Epithelial cell of prostate (primary cell): ENCODE measurements around the gene TOMM22.
"Not testable (repeated sequence)": the region's sequence is repeated elsewhere in the genome, so short reads cannot be mapped to it uniquely, and the experiment has no call there.

Experiments
- DNase-seq: peaks from one replicate; pipeline ENCODE4 v3.0.0-alpha.2; 2011; ENCODE audit warnings: low read depth, low spot score
- H3K27ac ChIP-seq: fragments of 450-650 bp; 2 replicates; pipeline ENCODE4 v1.5.1; 2017; ENCODE audit warnings: mild to moderate bottlenecking

Gene TOMM22

DNA sequence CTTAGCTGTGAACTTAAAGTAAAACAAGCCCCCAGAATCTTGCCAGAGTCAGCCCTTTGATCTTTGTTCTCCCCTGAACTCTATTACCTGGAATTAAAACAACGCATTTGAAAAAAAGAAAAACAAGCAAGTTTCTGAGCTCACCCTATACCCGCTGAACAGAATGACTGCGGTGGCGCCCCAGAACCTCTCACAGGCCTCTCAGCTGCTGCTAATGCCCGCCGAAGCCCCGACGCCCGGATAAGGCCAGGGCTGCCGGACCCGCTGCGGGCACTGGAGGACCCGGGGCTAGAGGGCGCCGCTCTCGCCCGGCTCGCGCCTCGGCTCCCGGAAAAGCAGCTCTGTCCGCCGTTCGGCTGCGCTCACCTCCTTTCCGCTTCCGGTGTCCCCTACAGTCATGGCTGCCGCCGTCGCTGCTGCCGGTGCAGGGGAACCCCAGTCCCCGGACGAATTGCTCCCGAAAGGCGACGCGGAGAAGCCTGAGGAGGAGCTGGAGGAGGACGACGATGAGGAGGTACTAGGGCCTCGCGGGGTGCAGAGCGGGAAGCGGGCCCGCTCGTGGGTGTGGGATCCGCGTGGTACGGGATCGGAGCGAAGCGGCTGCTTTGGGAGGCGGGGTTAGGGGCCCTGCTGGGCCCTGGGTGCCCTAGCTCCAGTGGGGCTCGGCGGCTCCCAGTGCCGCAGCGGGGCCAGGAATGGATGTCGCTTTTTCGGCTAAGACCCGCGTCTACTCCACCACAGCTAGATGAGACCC is at the start of gene TOMM22:
TOMM22 (plus strand) TSS at position 376 of the 754 bp plus-strand sequence; CDS start at position 398, 22 bp downstream.
- no peak for DNase-seq
- peak within 1 kb of the TSS; percentile 45 for H3K27ac ChIP-seq

DNA sequence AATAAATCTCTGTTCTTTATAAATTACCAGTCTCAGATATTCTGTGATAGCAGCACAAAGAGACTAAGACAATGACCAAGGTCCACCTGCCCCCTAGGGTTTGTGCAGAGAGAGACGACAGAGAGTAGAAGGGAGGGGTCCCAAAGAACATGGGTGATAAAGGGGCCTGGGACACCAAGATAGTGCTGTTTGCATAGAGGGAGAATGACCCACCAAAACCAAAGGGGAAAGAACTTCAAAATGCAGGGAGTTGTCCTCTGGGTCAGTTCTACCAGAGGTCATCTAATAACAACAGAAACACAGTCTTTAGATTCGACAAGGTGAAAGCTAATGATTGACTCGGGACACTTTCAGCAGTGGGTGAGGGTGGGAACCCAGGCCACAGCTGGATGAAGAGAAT is 49.2 kb upstream of the TOMM22 start:
- DNase-seq: no peak
- no peak overlapping the region for H3K27ac ChIP-seq

DNA sequence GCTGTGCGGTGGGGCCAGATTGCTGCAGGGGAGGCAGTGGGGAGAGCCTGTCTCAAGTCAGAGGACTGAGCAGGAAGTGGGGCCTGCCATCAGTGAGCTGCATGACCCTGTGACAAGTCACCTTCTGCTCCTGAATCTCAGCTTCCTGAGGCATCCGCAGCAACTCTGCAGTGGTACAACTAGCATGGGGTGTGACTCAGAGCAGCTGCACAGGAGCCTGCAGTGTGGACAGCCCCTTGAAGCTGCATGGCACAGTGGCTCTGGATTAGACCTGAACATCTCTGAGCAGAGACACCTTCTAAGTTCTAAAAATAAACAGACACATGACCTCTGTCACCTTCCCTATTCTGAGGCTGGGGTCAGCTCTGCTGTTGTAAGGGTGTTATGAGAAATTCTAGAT is 43.5 kb upstream of the TOMM22 start:
- no peak overlapping the region for H3K27ac ChIP-seq
- DNase-seq: no peak

DNA sequence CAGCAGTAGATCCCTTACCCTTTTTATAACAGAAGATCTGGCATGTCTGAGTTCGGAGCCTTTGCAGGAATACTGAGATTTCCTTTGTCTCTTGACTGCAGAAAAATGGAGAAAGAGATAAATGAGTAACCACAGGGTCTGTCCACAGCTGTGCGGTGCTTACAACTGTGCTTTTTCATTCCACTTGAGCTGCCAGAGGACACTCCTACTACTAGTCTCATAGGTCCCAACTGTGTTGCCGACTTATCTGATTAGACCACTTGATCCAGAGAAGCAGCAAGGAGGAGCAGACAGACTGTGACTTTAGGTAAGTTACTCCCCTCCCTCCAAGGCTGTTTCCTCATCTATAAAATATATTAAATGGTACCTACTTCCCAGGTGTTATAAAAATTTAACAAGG is 43.0 kb upstream of the TOMM22 start:
- no peak for DNase-seq
- H3K27ac ChIP-seq: no peak overlapping the region

GRCh38 chr22:38641476-38642040 is 40.2 kb upstream of the TOMM22 start:
- H3K27ac ChIP-seq: no peak overlapping the region
- no peak for DNase-seq

- not testable (repeated sequence) for DNase-seq, H3K27ac ChIP-seq
These were observed 37.5 kb upstream of the TOMM22 start for GRCh38 chr22:38644245-38644644.

DNA sequence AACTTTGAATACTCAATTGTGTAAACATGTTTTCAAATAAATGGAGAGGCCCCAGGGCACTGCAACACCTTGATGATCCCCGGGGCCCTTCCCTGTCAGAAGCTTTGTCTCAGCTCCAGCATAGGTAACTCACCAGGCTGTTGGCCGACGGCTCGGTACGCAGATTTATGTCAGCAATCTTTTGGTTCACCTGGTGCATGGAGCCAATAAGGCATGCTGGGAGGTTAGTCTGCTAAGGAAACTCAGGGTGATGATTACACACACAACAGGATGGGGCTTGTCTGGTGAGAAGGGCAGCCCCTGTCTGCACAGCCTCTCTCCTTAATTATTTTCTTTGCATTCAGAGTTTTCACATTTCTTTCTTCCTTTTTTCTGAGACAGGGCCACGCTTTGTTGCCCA is 36.3 kb upstream of the TOMM22 start:
- DNase-seq: peak; percentile 64
- H3K27ac ChIP-seq: peak overlapping the region; percentile 32

DNA sequence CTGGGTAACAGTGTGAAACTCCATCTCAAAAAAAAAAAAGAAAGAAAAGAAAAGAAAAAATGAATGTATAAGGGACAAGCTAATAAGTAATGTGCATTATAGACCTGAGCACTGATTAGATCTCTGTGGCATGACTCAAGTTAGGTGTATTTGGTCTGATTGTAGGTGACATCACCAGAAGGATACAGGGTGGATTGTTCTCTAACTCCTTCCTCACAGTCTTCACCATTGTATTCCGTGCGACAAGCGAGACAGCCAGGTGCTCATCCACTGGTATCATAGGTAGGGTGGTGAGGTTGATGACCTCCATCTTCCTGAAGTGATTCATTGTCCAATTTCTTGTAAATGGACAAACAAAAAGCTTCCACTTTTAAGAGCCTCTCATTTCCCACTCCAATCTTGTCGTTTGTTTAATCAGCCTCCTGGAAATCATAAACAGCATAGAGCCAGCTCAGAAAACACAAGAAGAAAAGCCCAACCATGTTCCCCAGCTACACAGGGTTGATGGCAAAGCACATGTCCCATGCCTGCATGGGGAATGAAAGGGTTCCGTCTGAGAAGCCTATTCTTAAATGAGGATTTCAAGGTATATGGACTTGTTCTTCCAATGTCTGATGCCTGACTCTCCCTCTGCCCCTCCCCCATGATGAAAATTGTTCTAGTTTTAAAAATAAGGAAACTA is 31.8 kb upstream of the TOMM22 start:
- peak; percentile 70 for DNase-seq

GRCh38 chr22:38652859-38653258 is 28.9 kb upstream of the TOMM22 start:
- peak overlapping the region; percentile 40 for H3K27ac ChIP-seq
- no peak for DNase-seq

More for the DNA sequence above, 31.8 kb upstream of the TOMM22 start:
- peak overlapping the region; percentile 64 for H3K27ac ChIP-seq

DNA sequence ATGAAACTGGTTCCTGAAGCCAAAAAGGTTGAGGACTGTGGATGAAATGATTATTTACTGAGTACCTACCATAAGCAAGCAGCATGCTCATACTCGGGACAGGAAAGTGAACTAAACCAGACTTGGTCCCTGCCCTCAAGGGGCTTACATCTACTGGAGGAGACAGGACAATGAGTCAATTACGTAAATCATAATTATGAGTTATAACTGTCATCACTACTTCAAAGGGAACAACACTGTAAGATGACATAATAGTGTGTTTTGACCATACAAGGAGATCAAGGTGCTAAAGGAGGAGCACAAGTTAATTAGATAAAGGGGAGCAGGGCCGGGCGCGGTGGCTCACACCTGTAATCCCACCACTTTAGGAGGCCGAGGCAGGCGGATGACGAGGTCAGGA is 28.0 kb upstream of the TOMM22 start:
- no peak for DNase-seq
- peak overlapping the region; percentile 40 for H3K27ac ChIP-seq

DNA sequence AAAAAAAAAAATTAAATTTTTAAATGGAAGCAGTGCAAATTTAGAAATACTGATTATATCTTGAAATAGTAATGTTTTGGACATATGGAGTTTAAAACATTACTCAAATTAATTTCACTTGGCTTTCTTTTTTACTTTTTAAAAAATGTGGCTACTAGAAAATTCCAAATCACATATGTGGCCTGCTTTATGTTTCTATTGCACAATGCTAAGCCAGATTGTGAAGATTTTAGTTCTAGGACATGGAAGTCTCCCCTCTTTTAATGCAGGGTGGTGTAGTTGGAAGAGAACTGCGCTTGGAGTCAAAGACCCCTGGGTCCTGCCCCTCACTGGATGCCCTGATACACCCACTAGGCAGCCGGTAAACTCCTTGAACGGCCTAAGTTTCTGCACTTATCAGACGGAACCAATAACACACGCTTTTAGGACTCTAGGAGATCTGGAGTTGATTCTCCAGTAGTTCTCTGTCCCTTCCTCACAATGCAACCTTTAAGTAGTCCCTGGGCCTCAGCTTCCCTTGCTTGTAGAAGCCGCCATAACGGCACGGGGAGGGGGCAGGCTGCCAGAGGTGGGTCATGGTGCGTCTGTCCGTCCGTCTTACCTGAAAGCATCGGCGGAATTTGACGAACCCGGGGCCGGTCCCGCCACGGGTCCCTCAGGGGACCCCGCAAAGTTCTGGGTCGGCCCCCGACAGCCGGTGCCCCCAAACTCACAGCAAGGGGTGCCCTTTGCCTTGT is 26.1 kb upstream of the TOMM22 start:
- H3K27ac ChIP-seq: peak overlapping the region; percentile 73
- no peak for DNase-seq

DNA sequence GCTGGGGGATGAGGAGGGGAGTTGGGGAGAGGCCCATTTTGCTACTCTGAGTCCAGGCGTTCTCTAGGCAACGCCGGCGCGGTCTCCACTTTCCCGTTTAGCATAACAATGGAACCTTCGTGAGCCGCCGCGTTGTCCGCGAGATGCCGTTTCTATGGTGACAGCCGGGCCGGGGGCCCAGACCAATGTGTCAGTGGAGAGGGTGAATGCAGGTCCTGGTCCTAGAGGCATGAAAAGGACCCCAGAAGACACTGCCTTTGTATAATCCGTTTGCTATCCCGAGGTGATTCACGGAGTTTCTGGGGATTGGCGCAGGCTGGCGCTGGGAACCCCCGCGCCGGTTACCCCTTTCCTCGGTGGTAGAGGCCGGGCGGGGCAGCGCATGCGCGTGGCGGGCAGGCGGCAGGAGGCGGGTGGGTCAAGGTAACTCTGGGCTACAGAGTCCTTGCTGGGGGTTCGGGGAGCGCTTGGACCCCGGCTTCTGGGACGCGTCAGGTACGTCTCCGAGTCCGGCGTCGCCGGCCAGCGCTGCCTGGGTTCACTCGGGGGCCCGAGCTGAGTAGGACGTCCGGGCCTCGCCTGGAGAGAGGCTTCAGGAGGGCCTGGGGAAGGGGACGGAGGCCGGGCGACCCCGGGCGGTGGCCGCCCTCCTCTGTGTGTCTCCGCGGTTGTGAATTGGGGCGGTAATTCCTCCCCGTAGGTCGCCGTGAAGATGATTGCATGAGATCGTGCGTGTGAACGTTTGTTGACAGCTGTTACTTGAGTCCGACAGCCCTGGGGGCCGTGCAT is 25.3 kb upstream of the TOMM22 start, which contains the start of the genes CBY1 and FAM227A:
CBY1 (plus strand) TSS at position 383 of the 789 bp plus-strand sequence. CDS start 11,417 bp downstream, outside the sequence.
FAM227A (minus strand) TSS at position 137 of the 789 bp plus-strand sequence. CDS start 6,224 bp downstream, outside the sequence.
- peak within 1 kb of the TSS; percentile 73 for H3K27ac ChIP-seq
- peak; percentile 34 for DNase-seq

DNA sequence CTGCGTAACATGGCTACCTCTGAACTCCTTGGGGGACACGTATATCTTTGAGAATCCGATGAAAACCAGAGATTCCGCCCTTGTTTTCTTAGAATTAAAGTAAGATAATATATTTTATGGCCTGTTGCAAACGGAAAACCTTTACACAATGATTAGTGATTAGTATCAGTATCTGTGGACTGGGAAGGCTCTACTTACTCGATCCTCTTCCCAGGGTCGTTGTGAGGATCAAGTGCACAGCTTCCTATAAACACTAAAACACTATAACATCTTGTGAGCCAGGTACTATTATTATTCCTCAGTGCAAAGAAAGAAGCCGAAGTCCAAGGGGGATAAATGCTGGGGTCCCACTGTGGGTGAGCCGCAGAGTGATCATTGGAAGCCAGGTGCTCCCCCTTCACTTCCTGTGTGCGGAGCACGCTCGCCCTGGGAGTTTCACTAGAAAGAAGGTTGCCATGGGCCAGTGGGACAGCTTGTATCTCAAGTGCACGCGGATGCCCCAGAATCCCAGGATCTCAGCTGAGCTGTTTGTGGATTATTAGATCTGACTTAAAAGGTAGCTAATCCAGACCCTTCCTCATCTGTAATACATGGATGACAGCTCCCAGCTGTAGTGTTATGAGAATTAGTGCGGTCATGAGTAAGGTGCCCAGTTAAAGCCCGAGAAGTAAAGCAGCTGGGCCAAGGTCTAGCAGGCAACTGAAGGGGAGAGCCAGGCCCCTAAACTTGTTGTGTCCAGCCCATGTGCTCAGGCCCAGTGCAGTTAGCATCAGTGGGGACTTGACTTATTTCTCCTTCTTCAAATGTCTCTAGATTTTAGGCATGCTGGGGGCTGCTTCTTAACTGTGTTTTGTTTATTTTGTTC is 24.5 kb upstream of the TOMM22 start:
- no peak for DNase-seq
- H3K27ac ChIP-seq: peak overlapping the region; percentile 73

DNA sequence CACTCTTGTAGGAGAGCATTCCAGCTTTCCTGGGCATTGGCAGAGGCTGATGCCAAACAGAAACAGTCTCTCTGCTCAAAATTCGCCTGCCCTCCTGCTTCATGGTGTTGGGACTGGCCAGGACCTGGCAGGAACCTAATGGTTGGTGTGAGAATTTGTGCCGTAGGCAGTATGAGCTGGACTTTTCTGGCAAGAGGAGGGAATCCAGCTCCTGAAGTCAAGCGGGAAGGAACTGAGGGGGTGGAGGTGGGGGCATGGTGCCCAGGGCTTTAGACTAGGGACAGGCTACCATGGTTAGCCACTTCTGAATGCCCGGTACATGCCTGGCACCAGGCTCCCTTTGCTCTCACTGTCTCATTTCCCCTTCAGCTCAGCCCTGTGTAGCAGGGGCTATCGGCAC is 6.9 kb upstream of the TOMM22 start:
- no peak for DNase-seq
- no peak overlapping the region for H3K27ac ChIP-seq

- no peak for DNase-seq
- no peak overlapping the region for H3K27ac ChIP-seq
These were observed 5.9 kb upstream of the TOMM22 start for GRCh38 chr22:38675833-38676232.

GRCh38 chr22:38684895-38685294 is 3.1 kb downstream of the TOMM22 start:
- no peak for DNase-seq
- H3K27ac ChIP-seq: no peak overlapping the region

DNA sequence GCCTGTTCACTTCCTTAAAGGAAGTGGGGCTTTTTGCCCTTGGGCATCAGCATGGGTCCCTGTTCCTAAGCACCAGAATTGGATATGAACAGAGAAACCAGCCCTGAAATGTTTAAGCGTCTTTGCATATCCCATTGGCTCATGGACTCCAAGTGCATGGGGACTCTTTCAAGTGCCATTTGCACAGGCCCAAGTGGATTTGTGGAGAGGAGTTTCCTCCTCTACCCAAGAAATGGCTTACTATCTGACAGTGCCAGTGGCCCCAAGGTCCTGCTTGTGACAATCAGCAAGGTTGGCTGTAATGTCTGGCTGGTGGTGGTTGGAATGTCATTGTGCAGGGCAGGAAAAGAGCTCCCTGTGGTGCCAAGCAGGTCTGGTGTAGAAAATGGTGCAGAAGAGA is 4.0 kb downstream of the TOMM22 start:
- no peak for DNase-seq
- no peak overlapping the region for H3K27ac ChIP-seq

GRCh38 chr22:38689651-38690050 is 7.9 kb downstream of the TOMM22 start:
- DNase-seq: no peak
- no peak overlapping the region for H3K27ac ChIP-seq

DNA sequence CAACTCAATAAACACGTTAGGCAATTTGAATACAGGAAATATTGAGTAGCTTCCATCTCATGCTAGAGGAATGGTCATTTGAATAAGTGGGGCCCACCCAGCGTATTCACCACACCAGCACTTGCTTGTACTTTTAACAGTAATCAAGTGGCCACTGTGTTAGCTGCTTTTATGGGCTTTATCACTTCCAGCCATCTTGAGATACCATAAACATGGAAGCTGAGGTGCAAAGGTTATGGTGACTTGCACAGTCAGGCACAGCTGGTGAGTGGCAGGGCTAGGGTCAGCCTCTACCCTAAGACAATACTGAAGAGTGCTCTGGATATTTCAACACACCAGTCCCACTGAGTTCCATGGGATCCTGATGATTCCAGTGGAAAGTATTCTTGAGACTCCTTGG is 12.3 kb downstream of the TOMM22 start:
- no peak for DNase-seq
- H3K27ac ChIP-seq: peak overlapping the region; percentile 91
